Left forelimb (tissue), 1 donor: Measurements from ENCODE around the gene OR4P4.

Source experiments
- DNase-seq: peaks from one replicate; pipeline ENCODE4 v3.0.0-alpha.2; 2018; ENCODE audit warnings: low spot score

The OR4P4 gene

GRCh38 chr11:55634813-55635212 lies at the start of gene OR4P4:
TSS of gene OR4P4 (plus strand) at chr11:55635113.
- no peak for DNase-seq

GRCh38 chr11:55607545-55607944 lies 27.4 kb upstream of the OR4P4 start, which contains the start of gene OR4C11:
TSS of gene OR4C11 (minus strand) at chr11:55607645. CDS start at chr11:55604373, 3,272 bp downstream.
- no peak for DNase-seq

GRCh38 chr11:55624531-55624930 lies 10.4 kb upstream of the OR4P4 start:
- DNase-seq: no peak

- DNase-seq: no peak
Observed at GRCh38 chr11:55648027-55648426, 13.1 kb downstream of the OR4P4 start, which contains the start of gene OR4S2. TSS of gene OR4S2 (plus strand) at chr11:55648327. CDS start at chr11:55650904, 2,577 bp downstream.

GRCh38 chr11:55652560-55652959 lies 17.6 kb downstream of the OR4P4 start:
- no peak for DNase-seq

- DNase-seq: no peak
Observed at GRCh38 chr11:55655096-55655495, 20.2 kb downstream of the OR4P4 start.

- DNase-seq: no peak
Observed at GRCh38 chr11:55658031-55658573, 23.2 kb downstream of the OR4P4 start.

GRCh38 chr11:55658608-55659007 lies 23.7 kb downstream of the OR4P4 start:
- DNase-seq: no peak

GRCh38 chr11:55661901-55662300 lies 27.0 kb downstream of the OR4P4 start, which contains the start of gene OR4C6:
TSS of gene OR4C6 (plus strand) at chr11:55662201. CDS start at chr11:55665167, 2,966 bp downstream.
- DNase-seq: no peak

GRCh38 chr11:55669376-55669775 lies 34.5 kb downstream of the OR4P4 start:
- DNase-seq: no peak

- DNase-seq: no peak
Observed at GRCh38 chr11:55673860-55674259, 38.9 kb downstream of the OR4P4 start.
